Daoy (cell line): ENCODE data around the gene CD2BP2. TPM values are rescaled to one million over a fixed set of nuclear protein-coding genes. Genes with fewer than 3 reads are reported as not detected.
"Not testable (repeated sequence)": the region's sequence is repeated elsewhere in the genome, so short reads cannot be mapped to it uniquely, and the experiment has no call there.

Source experiments
- DNase-seq: peaks from one replicate; pipeline ENCODE4 v3.0.0-alpha.2; 2015; ENCODE audit warnings: low read depth
- total RNA-seq: library from RNA; depleted of rRNA; stranded (reverse); fragments of >200 nt; shearing (Covaris generic); gene quantifications from 2 replicates; pipeline ENCODE4 v1.2.3, GENCODE V29; 2014

CD2BP2 gene
- total RNA-seq, 1 experiment from 2014 or later = 63.1 TPM

GRCh38 chr16:30358990-30359870 lies 4.1 kb upstream of the CD2BP2 start:
- DNase-seq = no peak

GRCh38 chr16:30358577-30358936 lies 3.4 kb upstream of the CD2BP2 start:
- DNase-seq = no peak

GRCh38 chr16:30357715-30358576 lies 2.8 kb upstream of the CD2BP2 start:
- no peak for DNase-seq

GRCh38 chr16:30357085-30357714 lies 2.1 kb upstream of the CD2BP2 start:
- DNase-seq = no peak

GRCh38 chr16:30356401-30357084 lies 1.4 kb upstream of the CD2BP2 start:
- no peak for DNase-seq

- no peak for DNase-seq
Observed at GRCh38 chr16:30355954-30356308, 823 bp upstream of the CD2BP2 start.

- DNase-seq = no peak
Observed at GRCh38 chr16:30354423-30355143, 525 bp downstream of the CD2BP2 start.

GRCh38 chr16:30353438-30354129 lies 1.5 kb downstream of the CD2BP2 start:
- no peak for DNase-seq

GRCh38 chr16:30352488-30353401 lies 2.4 kb downstream of the CD2BP2 start:
- DNase-seq = no peak

GRCh38 chr16:30351586-30352419 lies 3.3 kb downstream of the CD2BP2 start:
- DNase-seq = peak; percentile 84

GRCh38 chr16:30351001-30351441 lies 4.1 kb downstream of the CD2BP2 start:
- no peak for DNase-seq

GRCh38 chr16:30350134-30350871 lies 4.8 kb downstream of the CD2BP2 start:
- DNase-seq = no peak

GRCh38 chr16:30349675-30350074 lies 5.4 kb downstream of the CD2BP2 start:
- no peak for DNase-seq

- DNase-seq = no peak
Observed at GRCh38 chr16:30348929-30349328, 6.2 kb downstream of the CD2BP2 start.

GRCh38 chr16:30348113-30348512 lies 7.0 kb downstream of the CD2BP2 start:
- no peak for DNase-seq

GRCh38 chr16:30346286-30346685 lies 8.8 kb downstream of the CD2BP2 start:
- no peak for DNase-seq

- not testable (repeated sequence) for DNase-seq
Observed at GRCh38 chr16:30343491-30343820, 11.7 kb downstream of the CD2BP2 start.
